OCI-LY1 (cell line): ENCODE data around the gene CEP126.

ENCODE experiments used
- H2AFZ ChIP-seq: fragments of 200-600 bp; sonication (generic), shearing (Covaris generic); 2 replicates; pipeline ENCODE4 v1.6.0; 2014; ENCODE audit warnings: antibody characterized with exemption, mild to moderate bottlenecking, low read length
- H3F3A ChIP-seq: fragments of 200-600 bp; sonication (generic), shearing (Covaris generic); 2 replicates; pipeline ENCODE4 v1.6.0; 2014; ENCODE audit warnings: mild to moderate bottlenecking, antibody characterized with exemption, low read length, moderate library complexity; ENCODE audit not compliant: insufficient read depth
- H3K27ac ChIP-seq: fragments of 200-600 bp; sonication (generic); 2 replicates; pipeline ENCODE4 v1.5.1; 2014; ENCODE audit warnings: low read length, mixed run types, mild to moderate bottlenecking, low read depth; ENCODE audit not compliant: poor library complexity, severe bottlenecking
- H3K27me3 ChIP-seq: fragments of 200-600 bp; sonication (generic); 2 replicates; pipeline ENCODE4 v1.6.0; 2014; ENCODE audit warnings: antibody characterized with exemption, mild to moderate bottlenecking, low read length, moderate library complexity; ENCODE audit not compliant: insufficient read depth
- H3K36me3 ChIP-seq: fragments of 200-600 bp; sonication (generic); 2 replicates; pipeline ENCODE4 v1.6.1; 2014; ENCODE audit warnings: mild to moderate bottlenecking, antibody characterized with exemption, low read length, moderate library complexity, mixed read lengths; ENCODE audit not compliant: insufficient read depth
- H3K4me1 ChIP-seq: fragments of 200-600 bp; sonication (generic); 2 replicates; pipeline ENCODE4 v1.5.1; 2014; ENCODE audit warnings: mild to moderate bottlenecking, low read length, moderate library complexity; ENCODE audit not compliant: insufficient read depth, severe bottlenecking
- H3K4me2 ChIP-seq: fragments of 200-600 bp; sonication (generic), shearing (Covaris generic); 2 replicates; pipeline ENCODE4 v1.6.1; 2014; ENCODE audit warnings: low read length
- H3K4me3 ChIP-seq: fragments of 200-600 bp; sonication (generic); 2 replicates; pipeline ENCODE4 v1.5.1; 2014; ENCODE audit warnings: low read length, low read depth, mild to moderate bottlenecking, mixed read lengths; ENCODE audit not compliant: poor library complexity, severe bottlenecking
- H3K79me2 ChIP-seq: fragments of 200-600 bp; shearing (Covaris generic); 2 replicates; pipeline ENCODE4 v1.6.1; 2016; ENCODE audit warnings: mixed run types, low read length, mixed read lengths; ENCODE audit not compliant: insufficient read depth
- H3K9ac ChIP-seq: fragments of 200-600 bp; sonication (generic), shearing (Covaris generic); 2 replicates; pipeline ENCODE4 v1.6.1; 2014; ENCODE audit warnings: mild to moderate bottlenecking, low read length, mixed read lengths
- H3K9me2 ChIP-seq: fragments of 200-600 bp; sonication (generic), shearing (Covaris generic); 2 replicates; pipeline ENCODE4 v1.6.1; 2014; ENCODE audit warnings: low read depth, mild to moderate bottlenecking, low read length, mixed read lengths
- H3K9me3 ChIP-seq: fragments of 200-600 bp; shearing (Covaris generic); 2 replicates; pipeline ENCODE4 v1.6.1; 2014; ENCODE audit warnings: low read length, mixed read lengths
- H4K20me1 ChIP-seq: fragments of 200-600 bp; sonication (generic), shearing (Covaris generic); 2 replicates; pipeline ENCODE4 v1.6.0; 2016; ENCODE audit warnings: mild to moderate bottlenecking, low read length; ENCODE audit not compliant: insufficient read depth
- CTCF ChIP-seq: fragments of 200-600 bp; sonication (generic), shearing (Covaris generic); IDR thresholded peaks from 2 replicates; pipeline ENCODE4 v1.5.1; 2017; ENCODE audit warnings: mild to moderate bottlenecking, antibody characterized with exemption, low read length, moderate library complexity, mixed read lengths
- EZH2 ChIP-seq: fragments of 200-600 bp; sonication (generic), shearing (Covaris generic); IDR thresholded peaks from 2 replicates; pipeline ENCODE4 v1.8.0; 2017; ENCODE audit warnings: borderline replicate concordance, mixed run types, mild to moderate bottlenecking, antibody characterized with exemption, low read length, moderate library complexity, mixed read lengths

CEP126 gene

GRCh38 chr11:101915791-101916291 is 1.0 kb downstream of the CEP126 start:
- Histone ChIP-seq H2AFZ (no peak overlapping the region), H3K9ac (peak overlapping the region; percentile 76), H3F3A (no peaks in the 10 kb centered on the region), H3K36me3 (no peaks in the 10 kb centered on the region), H3K27me3 (no peaks in the 10 kb centered on the region), H3K4me1 (peaks cover 54% of the 10 kb centered on the region), H4K20me1 (no peaks in the 10 kb centered on the region), H3K9me2 (no peaks in the 10 kb centered on the region), H3K79me2 (0 out of 2 replicates have a peak, but pooled peaks cover 5% of the 10 kb centered on the region), H3K9me3 (no peaks in the 10 kb centered on the region), H3K4me3 (peak overlapping the region; percentile 70), H3K4me2 (peak overlapping the region; percentile 73), H3K27ac (peak overlapping the region; percentile 94)
- no peak for TF ChIP-seq EZH2
- no peak for TF ChIP-seq CTCF

- no peaks in the 10 kb centered on the region for H4K20me1 ChIP-seq
- peaks cover 54% of the 10 kb centered on the region for H3K4me1 ChIP-seq
- peak within 1 kb of the TSS; percentile 73 for H3K4me2 ChIP-seq
- H3K27me3 ChIP-seq = no peaks in the 10 kb centered on the region
- H3K27ac ChIP-seq = peak within 1 kb of the TSS; percentile 94
- no peaks in the 10 kb centered on the region for H3F3A ChIP-seq
- no peak within 1 kb of the TSS for H2AFZ ChIP-seq
- no peaks in the 10 kb centered on the region for H3K9me2 ChIP-seq
- peak within 1 kb of the TSS; percentile 70 for H3K4me3 ChIP-seq
- H3K79me2 ChIP-seq = 0 out of 2 replicates have a peak, but pooled peaks cover 5% of the 10 kb centered on the region
- H3K9me3 ChIP-seq = no peaks in the 10 kb centered on the region
- TF ChIP-seq EZH2 (no peak), CTCF (no peak)
- no peaks in the 10 kb centered on the region for H3K36me3 ChIP-seq
- peak within 1 kb of the TSS; percentile 76 for H3K9ac ChIP-seq
Observed at GRCh38 chr11:101916422-101916821, 1.6 kb downstream of the CEP126 start, which contains the start of gene ANGPTL5. Gene ANGPTL5, minus strand, starts transcription at chr11:101916522. Its CDS starts 8,613 bp downstream, at chr11:101907909.

GRCh38 chr11:101917226-101917625 is 2.4 kb downstream of the CEP126 start:
- TF ChIP-seq EZH2 (no peak), CTCF (no peak)
- H3K27me3 ChIP-seq = no peaks in the 10 kb centered on the region
- H3K4me2 ChIP-seq = peak overlapping the region; percentile 12; the same call in 1 of the 2 replicates

More at GRCh38 chr11:101917226-101917625, 2.4 kb downstream of the CEP126 start:
- Histone ChIP-seq H4K20me1 (no peaks in the 10 kb centered on the region), H3K9me2 (no peaks in the 10 kb centered on the region), H3K4me3 (no peak overlapping the region), H3K79me2 (0 out of 2 replicates have a peak, but pooled peaks cover 5% of the 10 kb centered on the region), H3F3A (no peaks in the 10 kb centered on the region), H3K36me3 (no peaks in the 10 kb centered on the region), H3K9ac (no peak overlapping the region), H3K4me1 (peaks cover 54% of the 10 kb centered on the region), H2AFZ (no peak overlapping the region), H3K9me3 (no peaks in the 10 kb centered on the region), H3K27ac (peak overlapping the region; percentile 61)
